Stimulated activated CD8-positive, alpha-beta memory T cell treated with anti-CD3 and anti-CD28 coated beads, Interleukin-15, amount 100 ng/mL, for 4 hours (primary cell): ENCODE results near the gene NDUFA12.

Experiments used
- DNase-seq, 2 donors: peaks; one replicate each; pipeline ENCODE4 v3.0.0-alpha.2; 2020; ENCODE audit warnings: low read depth in 2 of 2

Gene NDUFA12

DNA sequence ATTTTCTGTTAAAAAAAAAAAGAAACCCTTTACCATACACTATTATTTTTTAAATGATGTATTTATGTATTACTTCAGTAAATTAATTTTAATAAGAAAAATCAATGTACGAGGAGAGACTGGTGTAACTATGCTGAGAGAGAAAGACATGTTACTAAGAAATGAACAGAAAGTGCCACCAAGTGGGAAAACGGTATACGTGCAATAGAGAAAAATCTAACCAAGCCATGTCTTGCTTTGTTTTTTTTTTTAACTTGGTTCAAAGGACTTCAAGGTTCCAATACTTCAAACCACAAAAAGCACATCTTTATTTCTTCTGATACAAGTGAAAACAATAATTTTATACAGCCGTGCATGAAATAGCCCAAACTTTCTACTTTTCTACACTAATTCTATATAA lies 22.9 kb downstream of the NDUFA12 start:
- no peak for DNase-seq

GRCh38 chr12:94979941-94980340 lies 23.6 kb downstream of the NDUFA12 start:
- no peak for DNase-seq

GRCh38 chr12:94977766-94978468 lies 25.6 kb downstream of the NDUFA12 start:
- no peak for DNase-seq

- no peak for DNase-seq
These were observed 30.3 kb downstream of the NDUFA12 start for GRCh38 chr12:94973221-94973620.

DNA sequence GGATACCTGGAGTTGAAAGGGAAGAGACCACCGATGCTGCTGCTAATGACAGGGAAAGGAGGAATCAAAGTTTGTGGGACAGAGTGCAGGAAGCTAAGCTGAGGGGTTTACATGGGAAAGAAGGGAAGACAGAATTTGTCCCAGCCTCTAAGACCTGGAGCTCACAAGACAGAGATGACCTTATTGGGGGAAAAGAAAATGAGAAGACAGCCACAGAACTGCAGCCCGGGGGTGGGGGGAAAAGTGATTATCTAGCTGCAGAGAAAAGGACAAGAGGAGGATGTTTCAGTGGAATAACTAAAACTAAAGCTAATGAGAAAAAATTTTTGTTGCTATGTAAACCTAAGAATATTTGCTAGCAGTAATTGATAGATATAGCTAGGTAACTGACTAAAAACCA lies 30.7 kb downstream of the NDUFA12 start:
- DNase-seq, result no peak

DNA sequence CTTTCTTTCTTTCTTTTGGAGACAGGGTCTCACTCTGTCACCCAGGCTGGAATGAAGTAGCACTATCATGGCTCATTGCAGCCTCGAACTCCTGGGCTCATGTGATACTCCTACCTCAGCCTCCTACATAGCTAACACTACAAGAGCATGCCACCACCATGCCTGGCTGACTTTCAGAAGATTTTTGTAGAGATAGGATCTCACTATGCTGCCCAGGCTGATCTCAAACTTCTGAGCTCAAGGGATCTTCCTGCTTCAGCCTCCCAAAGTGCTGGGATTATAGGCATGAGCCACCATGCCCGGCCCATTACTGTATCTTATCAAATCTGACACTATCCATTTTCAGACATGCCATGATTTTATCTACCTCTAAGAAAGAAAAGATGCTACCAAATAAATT lies 31.6 kb downstream of the NDUFA12 start:
- no peak for DNase-seq

- no peak for DNase-seq
These were observed 32.9 kb downstream of the NDUFA12 start for GRCh38 chr12:94970560-94970959.

DNA sequence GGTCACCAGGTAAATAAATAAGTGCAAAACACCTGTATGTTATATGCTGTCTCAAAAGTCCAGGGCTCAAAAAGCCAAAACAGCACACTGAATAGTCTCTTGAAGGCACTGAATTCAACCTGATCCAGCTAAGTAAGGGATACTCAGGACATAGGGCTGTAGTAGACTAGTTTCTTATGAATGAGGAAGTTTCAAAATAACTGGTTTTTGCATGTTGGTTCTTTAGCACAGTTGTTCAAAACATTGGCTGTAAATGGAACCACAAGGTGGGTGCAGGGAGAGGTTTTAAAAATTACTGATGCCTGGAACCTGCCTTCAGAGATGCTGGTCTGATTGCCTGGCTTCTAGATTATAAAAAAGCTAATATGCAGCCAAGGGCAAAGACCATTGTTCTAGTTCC lies 34.1 kb downstream of the NDUFA12 start:
- no peak for DNase-seq

- no peak for DNase-seq
These were observed 37.4 kb downstream of the NDUFA12 start for GRCh38 chr12:94965982-94966630.

DNA sequence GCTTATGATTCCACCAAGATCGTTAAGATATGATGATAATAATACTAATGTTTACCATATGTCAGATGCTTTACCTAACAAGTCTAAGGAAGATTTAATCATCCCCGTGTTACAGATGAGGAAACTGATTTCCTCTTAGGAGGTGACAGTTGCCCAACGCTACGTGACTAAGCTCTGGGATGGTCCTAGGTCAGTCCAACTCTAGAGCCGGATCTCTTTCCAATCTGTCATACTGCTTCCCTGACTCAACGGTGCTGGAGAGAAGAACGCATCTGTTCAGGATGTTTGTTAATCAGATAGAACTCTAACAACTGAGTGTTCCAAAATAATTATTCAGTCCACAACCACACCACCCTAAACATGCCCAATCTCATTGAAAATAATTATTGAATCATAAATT lies 39.8 kb downstream of the NDUFA12 start:
- DNase-seq, result no peak

- no peak for DNase-seq
These were observed 40.8 kb downstream of the NDUFA12 start for GRCh38 chr12:94962670-94963069.

DNA sequence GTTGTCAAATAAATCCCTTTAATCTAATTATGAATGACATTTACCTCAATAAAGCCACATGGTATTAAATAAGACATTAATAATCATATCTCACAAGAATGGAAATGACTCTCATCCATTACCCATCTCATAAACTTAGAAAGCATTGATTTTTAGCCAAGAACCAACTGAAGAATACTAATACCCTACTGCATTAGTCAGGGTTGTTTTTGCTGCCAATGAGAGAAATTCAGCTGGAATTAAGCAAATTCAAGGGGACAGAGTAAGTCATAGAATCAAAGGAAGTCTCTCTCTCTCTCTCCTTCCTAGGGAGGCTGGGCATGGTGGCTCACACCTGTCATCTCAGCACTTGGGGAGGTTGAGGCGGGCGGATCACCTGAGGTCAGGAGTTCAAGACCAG lies 41.6 kb downstream of the NDUFA12 start:
- DNase-seq, result no peak

DNA sequence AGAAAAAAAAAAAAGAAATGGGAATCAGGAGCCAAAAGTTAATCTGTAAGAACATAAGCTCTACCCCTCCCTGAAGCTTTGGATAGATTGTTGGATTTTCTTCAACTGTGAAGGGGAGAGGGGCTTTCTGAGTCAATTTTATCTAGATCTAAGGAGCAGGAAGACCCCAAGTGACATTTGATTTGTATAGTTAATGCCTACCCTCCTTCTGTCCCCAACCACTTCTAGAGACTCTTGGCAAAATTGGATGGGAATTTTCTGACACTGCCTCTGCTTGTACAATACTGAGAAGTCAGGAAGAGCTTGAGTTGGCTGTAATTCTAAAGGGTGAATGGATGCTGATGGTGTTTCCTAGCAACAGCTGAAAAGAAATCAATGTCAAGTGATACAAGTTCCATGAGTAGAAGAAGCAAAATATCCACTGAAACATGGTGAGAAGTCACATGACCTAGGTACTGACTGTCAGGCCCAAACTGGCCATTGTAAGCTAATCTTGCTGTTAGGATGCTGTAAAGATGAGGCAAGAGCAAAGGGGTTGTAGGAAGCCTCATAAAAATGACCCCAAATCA lies 42.2 kb downstream of the NDUFA12 start:
- DNase-seq, result no peak

- DNase-seq, result no peak
These were observed 46.5 kb downstream of the NDUFA12 start for GRCh38 chr12:94957006-94957405.

- DNase-seq, result no peak
These were observed 48.4 kb downstream of the NDUFA12 start for GRCh38 chr12:94954948-94955592.

DNA sequence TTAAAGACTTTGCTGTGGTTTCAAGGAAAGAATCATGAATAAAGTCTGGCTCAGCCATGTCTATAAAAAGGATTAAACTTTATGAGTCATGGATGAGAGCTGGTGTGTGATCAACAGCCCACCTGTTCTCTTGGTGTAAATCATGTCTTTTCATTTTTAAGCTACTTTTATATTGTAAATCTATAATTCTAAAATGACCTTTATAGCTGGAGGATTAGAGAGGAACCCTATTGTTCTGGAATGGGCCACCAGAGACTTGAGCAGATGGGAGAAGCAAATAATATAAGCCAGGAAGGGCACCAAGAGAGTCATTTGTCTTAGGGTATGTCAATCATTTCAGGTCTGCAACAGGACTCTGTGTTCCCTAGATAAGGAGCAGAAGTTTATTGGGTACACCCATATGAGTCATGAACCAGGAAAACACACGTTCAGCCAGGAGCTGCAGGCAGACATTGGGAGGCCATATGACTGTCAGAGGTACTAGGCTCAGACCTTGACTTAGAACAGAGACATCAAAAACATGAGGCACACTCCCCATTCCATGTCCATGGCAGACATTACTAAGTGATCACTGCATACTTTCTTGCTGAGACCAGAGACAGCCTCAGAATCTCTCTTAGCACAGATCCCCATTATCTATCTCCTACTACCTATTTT lies 49.3 kb downstream of the NDUFA12 start:
- DNase-seq, result no peak

DNA sequence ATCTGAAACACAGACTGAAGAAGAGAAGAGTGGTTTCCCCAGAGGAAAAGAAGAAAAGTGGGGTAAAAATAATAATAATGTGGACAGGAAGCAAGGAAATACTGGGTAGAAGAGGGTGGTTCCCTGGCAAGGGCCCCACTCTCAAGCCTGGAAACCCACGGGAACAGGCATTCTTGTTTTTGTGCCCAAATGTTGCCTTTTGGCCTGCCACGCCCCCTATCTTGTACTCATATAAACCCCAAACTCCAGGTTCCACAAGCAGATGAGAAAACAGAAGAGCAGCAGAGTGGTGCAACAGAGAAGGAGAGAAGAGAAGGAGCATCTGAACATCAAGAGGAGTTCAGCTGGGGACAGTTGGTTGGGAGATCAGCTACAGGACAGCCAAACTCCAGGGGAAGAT lies 51.2 kb downstream of the NDUFA12 start:
- DNase-seq, result no peak

DNA sequence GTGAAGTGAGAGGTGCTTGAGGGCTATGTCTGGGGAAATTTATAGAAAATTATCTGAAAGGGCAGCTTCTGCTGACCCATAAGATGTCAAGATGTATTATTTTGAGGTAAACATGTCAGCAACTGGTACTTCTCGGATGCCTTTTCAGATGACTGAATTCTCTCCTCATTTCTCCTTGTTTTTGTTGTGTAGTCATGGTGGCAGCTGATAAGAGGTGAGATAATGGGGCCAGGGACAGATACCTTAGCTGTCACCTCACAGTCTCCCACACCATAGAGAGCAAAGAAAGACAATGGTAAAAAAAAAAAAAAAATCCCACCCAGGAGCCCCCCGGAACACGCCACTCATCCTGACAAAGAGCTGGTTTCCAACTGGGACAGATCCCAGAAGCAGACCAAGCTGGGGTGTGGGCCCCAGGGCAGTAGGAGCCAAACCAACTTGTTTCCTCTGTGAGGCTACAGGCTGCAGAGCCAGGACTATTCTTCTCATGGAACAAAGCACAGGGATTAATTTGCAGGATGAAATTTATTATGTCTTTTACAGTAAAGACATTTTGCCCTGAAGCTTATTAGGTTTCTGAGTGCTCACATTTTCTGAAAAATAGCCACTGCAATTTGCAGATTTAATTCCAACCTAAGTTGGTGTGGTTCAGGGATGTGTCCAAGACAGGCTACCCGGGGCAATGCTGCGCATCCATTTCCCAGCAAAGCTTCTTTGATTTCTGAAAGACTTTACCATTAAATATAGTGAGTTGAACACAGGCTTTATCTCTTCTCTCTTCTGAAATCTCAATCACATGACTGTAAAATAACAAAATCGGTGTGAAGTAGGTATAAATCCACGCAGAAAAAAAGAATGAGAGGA lies 52.2 kb downstream of the NDUFA12 start:
- no peak for DNase-seq

- DNase-seq, result no peak
These were observed 55.2 kb downstream of the NDUFA12 start for GRCh38 chr12:94948232-94948810.

DNA sequence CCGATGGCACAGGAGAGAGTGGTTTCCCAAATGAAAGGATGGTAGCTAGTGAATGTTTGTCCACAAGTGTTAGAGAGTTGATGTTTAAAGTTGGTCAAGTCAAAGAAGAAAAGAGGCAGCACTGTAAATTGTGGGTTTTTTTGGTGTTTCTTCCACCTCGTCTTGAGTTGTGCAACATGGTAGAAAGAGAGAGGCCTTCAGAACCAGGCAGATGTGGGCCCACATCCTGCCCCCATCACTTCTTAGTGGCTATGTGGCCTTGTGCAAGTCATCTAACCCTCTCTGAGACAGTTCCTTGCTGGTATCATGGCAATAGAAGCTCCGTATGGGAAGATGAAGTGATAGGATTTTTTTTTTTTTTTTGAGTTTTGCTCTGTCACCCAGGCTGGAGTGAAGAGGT lies 60.8 kb downstream of the NDUFA12 start:
- no peak for DNase-seq

DNA sequence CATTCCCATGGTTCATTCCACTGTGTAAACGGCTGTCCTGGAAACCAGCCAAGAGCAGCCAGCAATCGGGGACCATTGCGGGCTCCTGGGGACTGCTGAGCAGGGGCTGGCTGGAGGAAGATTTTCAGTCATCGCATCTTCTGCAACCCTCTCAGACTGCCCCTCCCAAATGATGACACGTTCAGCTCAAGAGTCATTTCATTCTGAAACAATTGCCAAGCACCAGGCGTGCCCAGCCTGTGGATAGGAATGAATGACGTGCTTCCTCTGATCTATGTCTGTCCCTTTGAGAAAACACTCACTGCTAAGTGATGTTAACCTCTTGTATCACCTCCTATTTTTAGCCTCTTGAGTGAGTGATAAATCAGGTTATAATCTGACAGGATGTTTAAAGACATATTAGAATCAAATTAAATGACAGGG lies 62.0 kb downstream of the NDUFA12 start:
- peak; percentile 20 to 37 for DNase-seq
